HCT116 (cell line): ENCODE data around the gene AGTPBP1. TPM values are rescaled to one million over a fixed set of nuclear protein-coding genes. Genes with fewer than 3 reads are reported as not detected.
A peak's percentile ranks its signal among the peaks of the same experiment; 100 is the strongest.

Experiments used
- ATAC-seq: fragments of 200-7000 bp; cut with Tn5 transposase; 2 replicates; pipeline ENCODE4 v1.9.1; 2020; ENCODE audit warnings: mild to moderate bottlenecking, moderate library complexity
- BruUV-seq: library from RNA; stranded (reverse); fragments of 400-500 nt; replicated peaks from 2 replicates; lab custom pipeline; 2021; lab: Mats Ljungman, UMichigan
- CTCF ChIA-PET: fragments of 300-600 bp; sonication (Branson Sonifier 250); formaldehyde crosslinking; loops from one replicate; lab custom pipeline; 2021; ENCODE audit warnings: antibody characterized with exemption; lab: Charles Lee
- POLR2A ChIA-PET: fragments of 300-600, 350-600 bp; sonication (Branson Sonifier 250); formaldehyde crosslinking; loops from one replicate; lab custom pipeline; 2021; ENCODE audit warnings: antibody characterized with exemption; lab: Charles Lee
- RAD21 ChIA-PET, 2 experiments: fragments of 300-600 bp; sonication (Branson Sonifier 250); formaldehyde crosslinking; loops; one replicate each; lab custom pipeline; 2023; ENCODE audit warnings: low total read pairs in 2 of 2; ENCODE audit not compliant: uncharacterized antibody in 2 of 2, unreplicated experiment in 2 of 2, low non-redundant PET in 1 of 2; lab: Charles Lee
- DNase-seq: peaks from one replicate; pipeline ENCODE4 v3.0.0-alpha.2; 2010; ENCODE audit warnings: low read depth, low spot score
- H2AFZ ChIP-seq: fragments of 200-600 bp; shearing (Covaris generic), sonication (generic); 2 replicates; pipeline ENCODE4 v1.6.1; 2017; ENCODE audit warnings: low read depth, mixed run types, mixed read lengths, antibody characterized with exemption, low read length; ENCODE audit not compliant: poor library complexity, severe bottlenecking
- H3K27ac ChIP-seq: 2 replicates; pipeline ENCODE4 v1.5.1; 2012; ENCODE audit warnings: low read depth, low read length
- H3K27me3 ChIP-seq: fragments of 200-600 bp; sonication (generic); 2 replicates; pipeline ENCODE4 v1.6.1; 2016; ENCODE audit warnings: mixed run types, low read length, mixed read lengths; ENCODE audit not compliant: insufficient read depth
- H3K36me3 ChIP-seq, 2 experiments: fragments of 200-500 bp in 1 of 2; fragments of 200-600 bp in 1 of 2; sonication (Bioruptor generic) in 1 of 2; sonication (generic) in 1 of 2; 2 replicates each; pipeline versions ENCODE4 v1.5.1 to v1.6.1; 2014 to 2016; ENCODE audit warnings: low read length in 2 of 2, inconsistent platforms in 1 of 2, mixed read lengths in 1 of 2, mixed run types in 1 of 2; ENCODE audit not compliant: insufficient read depth in 2 of 2, control insufficient read depth in 1 of 2
- H3K4me1 ChIP-seq, 2 experiments: fragments of 200-600 bp in 1 of 2; sonication (generic) in 1 of 2; 2 replicates each; pipeline versions ENCODE4 v1.5.1 to v1.6.1; 2012 to 2017; ENCODE audit warnings: low read length in 2 of 2, inconsistent platforms in 1 of 2, mild to moderate bottlenecking in 1 of 2, mixed read lengths in 1 of 2, mixed run types in 1 of 2, moderate library complexity in 1 of 2; ENCODE audit not compliant: insufficient read depth in 2 of 2, control insufficient read depth in 1 of 2
- H3K4me2 ChIP-seq: fragments of 200-600 bp; sonication (generic); 2 replicates; pipeline ENCODE4 v1.6.1; 2017; ENCODE audit warnings: mixed run types, low read length, mixed read lengths
- H3K4me3 ChIP-seq, 2 experiments: fragments of 200-600 bp in 1 of 2; sonication (generic) in 1 of 2; replicated peaks in 1 of 2; 2 replicates each; pipeline ENCODE4 v1.5.1; 2011 to 2016; ENCODE audit warnings: low read length in 2 of 2, control low read depth in 1 of 2, low read depth in 1 of 2, mild to moderate bottlenecking in 1 of 2, mixed read lengths in 1 of 2, mixed run types in 1 of 2
- H3K79me2 ChIP-seq: fragments of 200-600 bp; sonication (generic); 2 replicates; pipeline ENCODE4 v1.6.1; 2017; ENCODE audit warnings: mild to moderate bottlenecking, mixed run types, low read length, moderate library complexity, mixed read lengths; ENCODE audit not compliant: insufficient read depth
- H3K9ac ChIP-seq: fragments of 200-600 bp; sonication (generic); 2 replicates; pipeline ENCODE4 v1.6.1; 2016; ENCODE audit warnings: low read length, mixed read lengths
- H3K9me2 ChIP-seq: fragments of 200-600 bp; sonication (generic), shearing (Covaris generic); 2 replicates; pipeline ENCODE4 v1.6.1; 2017; ENCODE audit warnings: mixed run types, mild to moderate bottlenecking, moderate library complexity; ENCODE audit not compliant: insufficient read depth
- H3K9me3 ChIP-seq, 2 experiments: fragments of 200-500 bp in 1 of 2; fragments of 200-600 bp in 1 of 2; sonication (Bioruptor generic) in 1 of 2; sonication (generic) in 1 of 2; 2 replicates each; pipeline ENCODE4 v1.6.1; 2014 to 2017; ENCODE audit warnings: low read length in 2 of 2, mixed read lengths in 2 of 2, inconsistent platforms in 1 of 2, low read depth in 1 of 2, mild to moderate bottlenecking in 1 of 2, mixed run types in 1 of 2, moderate library complexity in 1 of 2; ENCODE audit not compliant: control insufficient read depth in 1 of 2, insufficient read depth in 1 of 2
- H4K20me1 ChIP-seq: fragments of 200-600 bp; sonication (generic), shearing (Covaris generic); 2 replicates; pipeline ENCODE4 v1.6.1; 2017; ENCODE audit warnings: mixed run types, mild to moderate bottlenecking, moderate library complexity; ENCODE audit not compliant: insufficient read depth
- CBX3 ChIP-seq: IDR thresholded peaks from 2 replicates; pipeline ENCODE4 v1.6.1; 2012; ENCODE audit warnings: low read depth
- CEBPB ChIP-seq: IDR thresholded peaks from 2 replicates; pipeline ENCODE4 v1.6.1; 2012; ENCODE audit warnings: low read depth
- EGR1 ChIP-seq: IDR thresholded peaks from 2 replicates; pipeline ENCODE4 v1.6.1; 2012; ENCODE audit warnings: low read depth
- ELF1 ChIP-seq: IDR thresholded peaks from 2 replicates; pipeline ENCODE4 v1.6.1; 2012; ENCODE audit warnings: low read depth, borderline replicate concordance
- EZH2phosphoT487 ChIP-seq: fragments of 200-600 bp; IDR thresholded peaks from 2 replicates; pipeline ENCODE4 v1.6.1; 2018; ENCODE audit warnings: antibody characterized with exemption, borderline replicate concordance
- JUND ChIP-seq: IDR thresholded peaks from 2 replicates; pipeline ENCODE4 v1.6.1; 2012
- RAD21 ChIP-seq: IDR thresholded peaks from 2 replicates; pipeline ENCODE4 v1.6.1; 2012; ENCODE audit warnings: low read depth, mild to moderate bottlenecking
- SIN3A ChIP-seq: IDR thresholded peaks from 2 replicates; pipeline ENCODE4 v1.6.1; 2012; ENCODE audit warnings: low read depth
- ZBTB33 ChIP-seq: IDR thresholded peaks from 2 replicates; pipeline ENCODE4 v1.6.1; 2011; ENCODE audit warnings: mild to moderate bottlenecking, low read length, moderate library complexity; ENCODE audit not compliant: insufficient replicate concordance; ENCODE audit errors: extremely low read depth
- ZFX ChIP-seq: fragments of 450-650 bp; IDR thresholded peaks from 2 replicates; pipeline ENCODE4 v1.6.1; 2017
- intact Hi-C: fragments of 100-400 bp; cut with micrococcal nuclease; formaldehyde crosslinking; loops from 2 replicates; pipeline ENCODE4 v1.10.0; 2022
- total RNA-seq: library from RNA; stranded (reverse); gene quantifications from one replicate; pipeline ENCODE4 v1.2.1, GENCODE V29; 2021; ENCODE audit not compliant: unreplicated experiment
- TF ChIP-seq, protein P1 (sequence below), 3 experiments: fragments of 200-600 bp in 1 of 3; sonication (generic) in 1 of 3; IDR thresholded peaks in 2 of 3; conservative IDR thresholded peaks in 1 of 3; 2 replicates each; pipeline ENCODE4 v1.5.1; 2012 to 2017; ENCODE audit warnings: low read depth in 2 of 3, low read length in 2 of 3, antibody characterized with exemption in 1 of 3, borderline replicate concordance in 1 of 3, control low read depth in 1 of 3, mild to moderate bottlenecking in 1 of 3, mixed read lengths in 1 of 3, mixed run types in 1 of 3, moderate library complexity in 1 of 3; ENCODE audit not compliant: insufficient read depth in 1 of 3

Gene AGTPBP1
- total RNA-seq, 1 experiment from 2014 or later: 17.4 TPM

DNA sequence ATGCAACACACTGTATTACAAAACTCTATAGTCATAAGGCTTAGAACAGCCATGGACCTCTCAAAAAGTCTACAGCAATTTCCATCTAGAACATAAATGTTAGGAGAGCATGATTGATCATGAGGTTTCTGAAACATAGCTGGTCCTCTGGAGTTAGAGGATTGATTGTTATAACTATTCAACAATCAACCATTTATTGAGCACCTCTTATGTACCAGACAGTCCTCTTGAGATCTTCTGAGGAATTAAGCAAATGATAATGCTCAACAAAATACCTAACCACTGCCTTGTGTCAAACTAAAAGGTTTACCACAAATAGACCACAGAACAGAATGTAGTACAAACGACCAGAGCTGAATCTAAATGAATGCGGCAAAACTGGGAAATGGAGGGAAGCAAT, 3.4 kb upstream of the AGTPBP1 start:
- intact Hi-C loops: no loop called here
- no TSS peak for BruUV-seq
- H3K9ac ChIP-seq: no peak overlapping the region
- H3K9me3 ChIP-seq: no peaks in the 10 kb centered on the region
- DNase-seq (no peak), ATAC-seq (no peak)
- H3K36me3 ChIP-seq: no peaks in the 10 kb centered on the region
- no peak overlapping the region for H3K4me2 ChIP-seq
- no peak overlapping the region for H2AFZ ChIP-seq
- H4K20me1 ChIP-seq: no peaks in the 10 kb centered on the region
- H3K4me3 ChIP-seq: no peak overlapping the region
- H3K79me2 ChIP-seq: peaks cover 8% of the 10 kb centered on the region; the same call in 1 of the 2 replicates
- TF ChIP-seq ZBTB33 (no peak), JUND (no peak), ELF1 (no peak), SIN3A (no peak), RAD21 (no peak), EGR1 (no peak), ZFX (no peak)
- TF ChIP-seq, all 23 proteins: peak for 0
- RAD21 ChIA-PET: no interaction called here
- Histone ChIP-seq H3K27me3 (peaks cover 10% of the 10 kb centered on the region; the same call in 1 of the 2 replicates), H3K27ac (no peak overlapping the region), H3K9me2 (no peaks in the 10 kb centered on the region), H3K4me1 (peaks cover 17 to 32% of the 10 kb centered on the region in 2 experiments)
- CTCF ChIA-PET: interaction anchor here (1.0 kb wide), 1 partner anchor 47 kb away, joined by 3 read pairs; no protein-coding TSS in a partner anchor
- POLR2A ChIA-PET: no interaction called here

- peak overlapping the region; percentile 95 for H2AFZ ChIP-seq
- no peak overlapping the region for H3K27ac ChIP-seq
- CTCF ChIA-PET: interaction anchor here (1.0 kb wide), 1 partner anchor 46 kb away, joined by 3 read pairs; no protein-coding TSS in a partner anchor
- BruUV-seq: no TSS peak
- no peak for DNase-seq
- H3K79me2 ChIP-seq: peaks cover 15% of the 10 kb centered on the region; the same call in 1 of the 2 replicates
- H3K9me3 ChIP-seq: no peaks in the 10 kb centered on the region
- RAD21 ChIA-PET: no interaction called here
- H3K9ac ChIP-seq: no peak overlapping the region
- no peak overlapping the region for H3K4me3 ChIP-seq
- POLR2A ChIA-PET: no interaction called here
- TF ChIP-seq EGR1 (no peak), CEBPB (no peak), ZBTB33 (no peak), EZH2phosphoT487 (no peak), CBX3 (no peak)
- TF ChIP-seq, protein P1, sequence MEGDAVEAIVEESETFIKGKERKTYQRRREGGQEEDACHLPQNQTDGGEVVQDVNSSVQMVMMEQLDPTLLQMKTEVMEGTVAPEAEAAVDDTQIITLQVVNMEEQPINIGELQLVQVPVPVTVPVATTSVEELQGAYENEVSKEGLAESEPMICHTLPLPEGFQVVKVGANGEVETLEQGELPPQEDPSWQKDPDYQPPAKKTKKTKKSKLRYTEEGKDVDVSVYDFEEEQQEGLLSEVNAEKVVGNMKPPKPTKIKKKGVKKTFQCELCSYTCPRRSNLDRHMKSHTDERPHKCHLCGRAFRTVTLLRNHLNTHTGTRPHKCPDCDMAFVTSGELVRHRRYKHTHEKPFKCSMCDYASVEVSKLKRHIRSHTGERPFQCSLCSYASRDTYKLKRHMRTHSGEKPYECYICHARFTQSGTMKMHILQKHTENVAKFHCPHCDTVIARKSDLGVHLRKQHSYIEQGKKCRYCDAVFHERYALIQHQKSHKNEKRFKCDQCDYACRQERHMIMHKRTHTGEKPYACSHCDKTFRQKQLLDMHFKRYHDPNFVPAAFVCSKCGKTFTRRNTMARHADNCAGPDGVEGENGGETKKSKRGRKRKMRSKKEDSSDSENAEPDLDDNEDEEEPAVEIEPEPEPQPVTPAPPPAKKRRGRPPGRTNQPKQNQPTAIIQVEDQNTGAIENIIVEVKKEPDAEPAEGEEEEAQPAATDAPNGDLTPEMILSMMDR (IDR thresholded peaks at IDR 0.05 in 2 of 3, conservative IDR thresholded peaks at IDR 0.05 in 1 of 3; ENCODE audit: borderline replicate concordance in 1 of 3, insufficient read depth in 1 of 3, low read depth in 2 of 3, low read length in 2 of 3): no peak
- peaks cover 10% of the 10 kb centered on the region; the same call in 1 of the 2 replicates for H3K27me3 ChIP-seq
- H3K4me1 ChIP-seq: peaks cover 17 to 32% of the 10 kb centered on the region in 2 experiments
- intact Hi-C loops: no loop called here
- H4K20me1 ChIP-seq: no peaks in the 10 kb centered on the region
- peak overlapping the region; percentile 84; the same call in 1 of the 2 replicates for H3K4me2 ChIP-seq
- no peaks in the 10 kb centered on the region for H3K36me3 ChIP-seq
- no peaks in the 10 kb centered on the region for H3K9me2 ChIP-seq
- ATAC-seq: no peak
Measured at GRCh38 chr9:85744480-85744879, 2.7 kb upstream of the AGTPBP1 start.
